HuH-7 (cell line): ENCODE data around the gene CELF2.

Experiments used
- DNase-seq: peaks from one replicate; pipeline ENCODE4 v3.0.0; 2011; ENCODE audit warnings: low spot score

Gene CELF2

DNA sequence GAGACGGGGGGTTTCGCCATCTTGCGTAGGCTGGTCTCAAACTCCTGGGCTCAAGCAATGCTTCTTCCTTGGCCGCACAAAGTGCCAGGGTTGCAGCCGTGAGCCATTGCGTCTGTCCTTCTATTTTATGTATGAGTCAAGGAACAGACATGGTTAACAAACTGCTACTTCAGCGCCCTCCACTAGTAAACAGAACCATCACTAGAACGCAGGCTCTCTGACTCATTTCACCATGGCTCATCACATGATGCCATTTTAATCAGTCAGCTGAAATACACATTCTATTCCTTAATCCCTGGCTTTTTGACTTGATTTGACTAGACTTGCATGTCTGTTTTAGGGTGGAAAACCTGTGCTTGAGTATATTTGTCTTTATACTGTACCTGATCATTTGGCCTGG is 41.3 kb downstream of the CELF2 start:
- no peak for DNase-seq

GRCh38 chr10:11063856-11064255 is 46.2 kb downstream of the CELF2 start:
- no peak for DNase-seq

- no peak for DNase-seq
Measured at GRCh38 chr10:11064832-11065231, 47.2 kb downstream of the CELF2 start.

DNA sequence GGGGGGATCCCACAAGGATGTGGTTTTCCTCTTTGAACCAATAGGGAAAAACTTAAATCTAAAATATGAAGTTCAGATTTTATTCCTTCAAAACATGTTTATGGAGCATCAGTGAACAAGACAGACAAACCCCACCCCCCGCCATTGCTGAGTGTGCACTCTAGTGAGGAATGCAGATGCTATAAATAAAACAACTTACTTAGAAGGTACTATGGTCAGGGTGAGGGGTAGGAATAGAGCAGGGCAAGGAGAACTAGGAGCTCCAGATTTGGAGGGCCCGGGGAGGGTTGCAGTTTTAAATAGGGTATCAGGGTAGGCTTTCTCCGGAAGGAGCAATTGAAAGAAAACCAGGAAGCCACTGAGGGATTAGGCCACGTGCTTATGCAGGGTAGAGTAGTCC is 47.9 kb downstream of the CELF2 start:
- no peak for DNase-seq

- no peak for DNase-seq
Measured at GRCh38 chr10:11066520-11066919, 48.8 kb downstream of the CELF2 start.

DNA sequence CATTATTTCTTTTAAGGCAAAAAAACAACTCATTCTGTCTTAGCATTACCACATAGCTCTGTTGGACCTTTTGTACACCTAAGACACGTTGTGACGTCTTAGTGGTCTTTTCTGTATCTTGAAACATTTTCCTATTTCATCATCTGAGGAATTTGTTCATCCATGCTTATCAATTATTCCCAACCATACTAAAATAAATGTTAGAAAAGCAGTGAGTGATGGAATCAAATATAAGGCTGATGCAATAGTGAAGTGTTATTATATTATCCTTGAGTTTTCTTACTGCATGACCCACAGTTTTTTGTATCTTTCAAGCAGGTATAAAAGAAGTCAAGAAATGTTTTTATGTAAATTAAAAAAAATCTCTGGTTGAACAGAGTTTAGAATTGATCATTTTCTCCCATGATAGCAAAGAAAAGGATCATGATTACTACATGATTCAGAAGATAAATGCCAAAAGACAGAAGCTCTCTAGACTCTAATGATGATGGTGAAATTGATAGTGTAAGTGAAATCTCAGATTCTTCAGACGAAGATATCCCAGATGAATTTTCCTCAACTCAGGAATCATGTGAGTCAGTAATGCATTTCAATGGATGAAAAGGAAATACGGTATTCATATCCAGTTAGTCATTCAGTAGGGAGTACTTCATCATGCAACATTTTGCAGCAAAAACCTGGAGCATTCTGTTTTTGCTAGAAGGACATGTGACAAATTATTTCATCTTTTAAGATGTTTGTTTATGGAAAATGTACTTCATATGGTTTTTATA is 51.4 kb downstream of the CELF2 start:
- no peak for DNase-seq

GRCh38 chr10:11073410-11073809 is 55.7 kb downstream of the CELF2 start:
- DNase-seq, result no peak

GRCh38 chr10:11074536-11075267 is 57.0 kb downstream of the CELF2 start:
- no peak for DNase-seq

- no peak for DNase-seq
Measured at GRCh38 chr10:11076221-11076620, 58.5 kb downstream of the CELF2 start.

DNA sequence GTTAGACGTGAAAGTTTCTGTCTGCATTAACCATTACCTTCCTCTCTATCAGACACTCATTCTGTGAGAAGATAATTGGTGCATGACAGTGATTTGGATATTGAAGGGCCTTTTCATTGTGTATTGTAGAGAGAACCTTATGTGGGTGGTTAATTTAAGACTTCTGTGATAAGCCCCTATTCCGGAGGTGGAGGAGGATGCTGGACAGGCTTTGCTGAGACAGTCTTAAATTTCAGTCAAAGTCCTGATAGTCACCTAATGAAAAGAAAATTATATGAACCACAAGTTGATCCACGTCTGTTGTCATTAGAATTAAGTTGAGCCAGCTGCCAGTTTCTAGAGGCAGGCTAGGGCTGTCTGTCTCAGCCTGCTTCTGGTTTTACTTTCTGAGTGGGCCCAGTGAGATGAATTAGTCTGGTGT is 62.9 kb downstream of the CELF2 start:
- no peak for DNase-seq

DNA sequence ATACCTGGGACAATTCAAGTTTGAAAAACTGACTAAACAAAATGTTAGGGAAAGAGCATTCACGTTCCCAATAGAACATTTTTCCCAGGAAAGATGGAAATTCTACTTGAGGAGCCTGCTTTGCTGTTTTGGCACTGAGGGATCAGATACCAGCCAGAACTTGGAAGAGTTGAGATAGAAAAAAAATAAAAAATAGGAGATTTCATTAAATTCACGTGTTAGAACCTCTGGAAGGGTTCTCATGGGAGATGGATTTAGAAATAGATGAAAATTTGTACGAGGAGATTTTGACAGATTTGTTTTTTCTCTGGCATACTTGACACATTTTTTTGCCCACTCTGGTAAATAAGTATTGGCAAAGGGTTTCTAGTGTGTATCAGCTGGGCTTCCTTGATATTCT is 63.7 kb downstream of the CELF2 start:
- DNase-seq, result no peak

GRCh38 chr10:11082526-11082925 is 64.9 kb downstream of the CELF2 start:
- DNase-seq, result no peak

DNA sequence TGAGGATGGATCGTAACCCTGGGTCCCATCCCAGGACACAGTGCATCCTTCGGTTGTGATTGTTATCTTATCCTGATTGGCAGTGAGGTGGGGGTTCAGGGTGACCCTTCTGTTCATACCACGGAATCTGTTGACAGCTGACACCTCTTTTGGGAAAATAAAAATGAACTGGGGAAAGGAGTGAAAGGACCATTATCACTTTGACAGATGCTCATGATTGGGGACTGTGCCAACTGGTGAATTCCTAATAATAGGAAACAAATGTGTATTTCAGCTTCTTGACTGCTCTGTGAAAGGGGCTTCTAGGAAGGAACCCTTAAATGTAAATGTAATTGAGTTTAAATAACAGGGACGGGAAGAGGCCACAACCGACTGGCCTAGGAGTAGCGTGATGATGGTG is 65.4 kb downstream of the CELF2 start:
- DNase-seq, result no peak

- no peak for DNase-seq
Measured at GRCh38 chr10:11085545-11085944, 67.9 kb downstream of the CELF2 start.

- no peak for DNase-seq
Measured at GRCh38 chr10:11086177-11086840, 68.6 kb downstream of the CELF2 start.

DNA sequence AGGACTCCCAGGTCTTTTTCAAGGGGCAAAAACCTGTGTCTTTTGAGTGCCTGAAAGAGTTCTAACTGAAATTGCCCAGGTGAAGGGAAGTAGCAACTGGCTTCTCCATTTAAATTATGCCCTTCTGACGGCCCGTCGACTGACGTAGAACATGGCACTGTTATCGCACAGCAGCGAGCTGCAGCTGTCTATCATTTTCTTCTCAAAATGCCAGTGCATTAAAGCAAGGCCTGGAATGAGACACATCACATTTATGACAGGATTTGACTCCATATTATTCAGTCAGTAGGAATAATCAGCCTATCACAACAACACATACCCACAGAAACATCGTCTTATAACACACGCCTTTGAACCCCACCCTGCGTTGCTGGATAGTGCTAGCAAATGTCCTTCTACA is 69.7 kb downstream of the CELF2 start:
- DNase-seq, result no peak

DNA sequence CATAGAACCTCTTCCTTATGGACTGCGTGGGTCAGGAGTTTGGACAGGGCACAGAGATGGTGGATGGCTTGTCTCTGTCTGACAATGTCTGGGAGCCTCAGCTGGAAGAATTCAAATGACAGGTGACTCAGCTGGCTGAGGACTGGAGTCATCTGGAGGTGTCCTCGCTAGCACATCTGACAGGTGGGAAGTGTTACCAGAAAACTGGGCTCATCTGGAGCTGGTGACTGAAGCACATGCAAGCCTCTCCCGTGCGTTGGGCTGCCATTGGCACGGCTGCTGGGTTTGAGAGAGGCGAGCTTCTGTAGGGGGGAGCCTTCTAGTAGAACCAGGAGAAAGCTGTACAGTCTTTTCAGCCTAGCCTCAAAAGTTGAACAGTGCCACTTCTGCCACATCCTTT is 71.0 kb downstream of the CELF2 start:
- no peak for DNase-seq

DNA sequence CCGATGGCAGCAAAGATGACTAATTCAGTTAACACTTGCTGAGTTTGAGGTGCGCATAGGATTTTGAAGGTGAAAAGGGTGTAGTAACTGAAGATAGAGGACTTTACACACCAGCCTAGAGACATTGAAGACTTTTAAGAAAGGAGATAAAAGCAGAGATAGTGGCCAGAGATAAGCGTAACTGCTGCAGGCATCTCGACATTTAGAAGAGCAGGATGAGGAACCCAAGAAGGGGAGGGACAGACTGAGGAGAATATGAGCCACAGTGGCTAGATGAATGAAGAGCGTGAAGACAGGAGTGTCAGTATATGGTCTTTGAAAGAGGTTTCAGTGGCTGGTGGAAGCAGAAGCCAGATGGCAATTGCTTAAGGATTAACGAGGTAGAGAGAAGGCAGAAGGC is 71.6 kb downstream of the CELF2 start:
- no peak for DNase-seq

DNA sequence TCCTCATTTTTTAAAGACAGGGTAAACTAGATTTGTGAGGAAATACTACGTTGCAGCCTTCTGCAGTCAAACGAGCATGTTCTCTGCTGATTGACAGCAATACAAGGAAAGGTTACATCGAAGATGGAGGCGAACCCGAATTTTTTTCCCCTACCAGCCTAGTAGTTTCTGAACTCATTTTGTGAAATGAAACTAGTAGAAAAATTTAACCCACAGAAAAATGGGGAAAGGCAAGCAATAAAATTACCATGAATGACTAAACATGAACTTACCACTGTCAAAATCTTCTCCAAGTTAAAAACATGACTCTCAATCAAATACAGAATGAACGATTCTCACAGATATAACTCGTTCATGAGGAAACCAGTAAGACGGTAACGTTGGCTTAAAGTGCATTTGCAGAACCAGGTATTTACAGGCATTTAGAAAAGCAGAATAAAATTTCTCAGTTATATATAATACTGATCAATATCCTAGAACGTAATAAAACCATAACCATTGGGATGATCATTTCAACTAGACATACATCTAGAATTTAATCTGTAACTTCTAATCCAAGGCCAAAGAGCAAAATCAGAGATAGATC is 73.9 kb downstream of the CELF2 start:
- no peak for DNase-seq

DNA sequence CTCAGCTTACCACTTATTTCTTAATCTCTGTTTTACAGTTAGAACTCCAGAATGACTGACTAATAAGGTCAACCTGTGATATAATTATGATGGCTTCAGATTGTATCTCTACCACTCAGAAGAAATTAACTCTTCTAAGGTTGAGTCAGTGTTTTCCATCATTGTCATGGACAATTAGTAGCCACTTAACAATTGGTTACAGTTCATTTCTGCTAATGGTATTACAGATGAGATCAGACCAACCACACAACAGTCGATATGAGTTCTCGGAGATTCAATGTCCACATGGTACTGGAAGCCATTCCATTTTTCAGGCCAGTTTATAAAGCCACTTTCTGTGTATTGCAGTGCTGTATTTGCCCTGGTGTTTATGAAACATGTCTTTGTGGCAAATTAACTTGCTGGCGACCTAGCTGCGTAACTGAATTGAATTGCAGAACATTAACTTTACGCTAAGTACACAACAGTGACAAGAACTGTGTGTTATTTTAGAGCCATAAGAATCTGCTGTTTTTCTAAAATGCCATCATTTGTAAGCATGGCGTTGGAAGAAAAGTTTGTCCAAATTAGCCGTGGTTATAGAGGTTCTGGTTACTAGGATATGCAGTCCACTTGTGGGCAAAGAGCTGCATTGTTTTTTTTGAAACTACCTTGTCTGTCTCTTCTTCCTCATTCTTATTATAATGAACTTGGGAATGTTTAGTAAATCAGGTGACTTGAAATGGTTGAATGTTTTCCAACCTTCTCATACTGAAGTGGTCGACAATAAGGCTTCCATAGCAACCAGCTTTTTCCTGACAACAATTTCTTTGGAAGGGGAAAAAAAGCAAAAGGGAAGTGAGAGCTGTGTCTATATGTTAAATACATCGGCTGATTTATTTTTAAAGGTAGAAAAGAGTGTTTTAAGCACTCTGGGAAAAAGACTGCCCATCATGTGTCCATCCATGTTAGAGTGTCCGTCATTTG is 76.4 kb downstream of the CELF2 start:
- DNase-seq, result no peak

DNA sequence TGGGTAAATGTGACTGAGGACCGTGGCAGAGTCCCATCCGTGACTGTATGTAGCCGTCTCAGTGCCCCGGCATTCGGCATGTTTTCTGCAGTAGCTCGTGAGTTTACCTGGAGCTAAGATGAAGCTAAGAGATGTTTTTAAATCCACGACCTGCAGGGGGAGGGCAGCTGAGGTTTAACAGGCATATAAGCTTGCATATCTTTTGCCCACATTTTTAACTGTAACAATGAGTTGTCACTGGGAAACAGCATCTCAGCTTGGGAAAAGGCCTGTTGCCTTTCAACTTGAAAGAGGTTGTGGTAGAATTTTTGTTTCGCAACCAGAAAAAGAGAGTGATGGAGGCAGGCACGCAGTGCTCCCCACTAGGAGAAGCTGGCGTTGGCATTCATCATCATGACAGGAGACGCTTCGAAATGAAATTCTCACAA is 77.7 kb downstream of the CELF2 start:
- no peak for DNase-seq

DNA sequence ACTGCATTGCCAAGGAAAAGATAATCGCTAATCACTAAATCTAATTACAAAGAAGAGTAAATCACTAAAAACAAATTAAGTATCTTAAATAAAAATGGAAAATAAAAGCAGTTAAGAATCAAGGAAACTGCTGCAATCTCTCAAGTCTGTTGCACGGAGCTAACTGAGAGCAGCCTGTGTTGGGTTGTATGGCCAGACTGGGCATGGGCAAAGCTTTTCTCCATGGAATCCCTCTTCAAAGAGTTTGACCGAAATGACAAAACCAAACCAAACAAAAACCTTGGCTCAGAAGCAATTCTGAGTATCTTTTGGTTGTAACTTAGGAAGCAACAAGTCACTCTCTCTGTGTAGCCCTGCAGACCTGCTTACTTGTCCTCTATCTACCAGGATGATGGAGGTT is 78.8 kb downstream of the CELF2 start:
- DNase-seq, result no peak
